HCT116 (cell line): ENCODE results near the gene SH3TC2. TPM values are rescaled to one million over a fixed set of nuclear protein-coding genes. Genes with fewer than 3 reads are reported as not detected.

Experiments
- ATAC-seq: fragments of 200-7000 bp; cut with Tn5 transposase; 2 replicates; pipeline ENCODE4 v1.9.1; 2020; ENCODE audit warnings: mild to moderate bottlenecking, moderate library complexity
- BruUV-seq: library from RNA; stranded (reverse); fragments of 400-500 nt; replicated peaks from 2 replicates; lab custom pipeline; 2021; lab: Mats Ljungman, UMichigan
- CTCF ChIA-PET: fragments of 300-600 bp; sonication (Branson Sonifier 250); formaldehyde crosslinking; loops from one replicate; lab custom pipeline; 2021; ENCODE audit warnings: antibody characterized with exemption; lab: Charles Lee
- POLR2A ChIA-PET: fragments of 300-600, 350-600 bp; sonication (Branson Sonifier 250); formaldehyde crosslinking; loops from one replicate; lab custom pipeline; 2021; ENCODE audit warnings: antibody characterized with exemption; lab: Charles Lee
- RAD21 ChIA-PET, 2 experiments: fragments of 300-600 bp; sonication (Branson Sonifier 250); formaldehyde crosslinking; loops; one replicate each; lab custom pipeline; 2023; ENCODE audit warnings: low total read pairs in 2 of 2; ENCODE audit not compliant: uncharacterized antibody in 2 of 2, unreplicated experiment in 2 of 2, low non-redundant PET in 1 of 2; lab: Charles Lee
- DNase-seq: peaks from one replicate; pipeline ENCODE4 v3.0.0-alpha.2; 2010; ENCODE audit warnings: low read depth, low spot score
- H2AFZ ChIP-seq: fragments of 200-600 bp; shearing (Covaris generic), sonication (generic); 2 replicates; pipeline ENCODE4 v1.6.1; 2017; ENCODE audit warnings: low read depth, mixed run types, mixed read lengths, antibody characterized with exemption, low read length; ENCODE audit not compliant: poor library complexity, severe bottlenecking
- H3K27ac ChIP-seq: 2 replicates; pipeline ENCODE4 v1.5.1; 2012; ENCODE audit warnings: low read depth, low read length
- H3K27me3 ChIP-seq: fragments of 200-600 bp; sonication (generic); 2 replicates; pipeline ENCODE4 v1.6.1; 2016; ENCODE audit warnings: mixed run types, low read length, mixed read lengths; ENCODE audit not compliant: insufficient read depth
- H3K36me3 ChIP-seq, 2 experiments: fragments of 200-500 bp in 1 of 2; fragments of 200-600 bp in 1 of 2; sonication (Bioruptor generic) in 1 of 2; sonication (generic) in 1 of 2; 2 replicates each; pipeline versions ENCODE4 v1.5.1 to v1.6.1; 2014 to 2016; ENCODE audit warnings: low read length in 2 of 2, inconsistent platforms in 1 of 2, mixed read lengths in 1 of 2, mixed run types in 1 of 2; ENCODE audit not compliant: insufficient read depth in 2 of 2, control insufficient read depth in 1 of 2
- H3K4me1 ChIP-seq, 2 experiments: fragments of 200-600 bp in 1 of 2; sonication (generic) in 1 of 2; 2 replicates each; pipeline versions ENCODE4 v1.5.1 to v1.6.1; 2012 to 2017; ENCODE audit warnings: low read length in 2 of 2, inconsistent platforms in 1 of 2, mild to moderate bottlenecking in 1 of 2, mixed read lengths in 1 of 2, mixed run types in 1 of 2, moderate library complexity in 1 of 2; ENCODE audit not compliant: insufficient read depth in 2 of 2, control insufficient read depth in 1 of 2
- H3K4me2 ChIP-seq: fragments of 200-600 bp; sonication (generic); 2 replicates; pipeline ENCODE4 v1.6.1; 2017; ENCODE audit warnings: mixed run types, low read length, mixed read lengths
- H3K4me3 ChIP-seq, 2 experiments: fragments of 200-600 bp in 1 of 2; sonication (generic) in 1 of 2; replicated peaks in 1 of 2; 2 replicates each; pipeline ENCODE4 v1.5.1; 2011 to 2016; ENCODE audit warnings: low read length in 2 of 2, control low read depth in 1 of 2, low read depth in 1 of 2, mild to moderate bottlenecking in 1 of 2, mixed read lengths in 1 of 2, mixed run types in 1 of 2
- H3K79me2 ChIP-seq: fragments of 200-600 bp; sonication (generic); 2 replicates; pipeline ENCODE4 v1.6.1; 2017; ENCODE audit warnings: mild to moderate bottlenecking, mixed run types, low read length, moderate library complexity, mixed read lengths; ENCODE audit not compliant: insufficient read depth
- H3K9ac ChIP-seq: fragments of 200-600 bp; sonication (generic); 2 replicates; pipeline ENCODE4 v1.6.1; 2016; ENCODE audit warnings: low read length, mixed read lengths
- H3K9me2 ChIP-seq: fragments of 200-600 bp; sonication (generic), shearing (Covaris generic); 2 replicates; pipeline ENCODE4 v1.6.1; 2017; ENCODE audit warnings: mixed run types, mild to moderate bottlenecking, moderate library complexity; ENCODE audit not compliant: insufficient read depth
- H3K9me3 ChIP-seq, 2 experiments: fragments of 200-500 bp in 1 of 2; fragments of 200-600 bp in 1 of 2; sonication (Bioruptor generic) in 1 of 2; sonication (generic) in 1 of 2; 2 replicates each; pipeline ENCODE4 v1.6.1; 2014 to 2017; ENCODE audit warnings: low read length in 2 of 2, mixed read lengths in 2 of 2, inconsistent platforms in 1 of 2, low read depth in 1 of 2, mild to moderate bottlenecking in 1 of 2, mixed run types in 1 of 2, moderate library complexity in 1 of 2; ENCODE audit not compliant: control insufficient read depth in 1 of 2, insufficient read depth in 1 of 2
- H4K20me1 ChIP-seq: fragments of 200-600 bp; sonication (generic), shearing (Covaris generic); 2 replicates; pipeline ENCODE4 v1.6.1; 2017; ENCODE audit warnings: mixed run types, mild to moderate bottlenecking, moderate library complexity; ENCODE audit not compliant: insufficient read depth
- ATF3 ChIP-seq: IDR thresholded peaks from 2 replicates; pipeline ENCODE4 v1.6.1; 2012
- CBX3 ChIP-seq: IDR thresholded peaks from 2 replicates; pipeline ENCODE4 v1.6.1; 2012; ENCODE audit warnings: low read depth
- CEBPB ChIP-seq: IDR thresholded peaks from 2 replicates; pipeline ENCODE4 v1.6.1; 2012; ENCODE audit warnings: low read depth
- CTCF ChIP-seq, 3 experiments: fragments of 200-600 bp in 1 of 3; sonication (generic) in 1 of 3; IDR thresholded peaks in 2 of 3; conservative IDR thresholded peaks in 1 of 3; 2 replicates each; pipeline ENCODE4 v1.5.1; 2012 to 2017; ENCODE audit warnings: low read depth in 2 of 3, low read length in 2 of 3, antibody characterized with exemption in 1 of 3, borderline replicate concordance in 1 of 3, control low read depth in 1 of 3, mild to moderate bottlenecking in 1 of 3, mixed read lengths in 1 of 3, mixed run types in 1 of 3, moderate library complexity in 1 of 3; ENCODE audit not compliant: insufficient read depth in 1 of 3
- ELF1 ChIP-seq: IDR thresholded peaks from 2 replicates; pipeline ENCODE4 v1.6.1; 2012; ENCODE audit warnings: low read depth, borderline replicate concordance
- EZH2 ChIP-seq: fragments of 200-600 bp; sonication (generic); IDR thresholded peaks from 2 replicates; pipeline ENCODE4 v1.6.1; 2017; ENCODE audit warnings: antibody characterized with exemption, mixed run types
- EZH2phosphoT487 ChIP-seq: fragments of 200-600 bp; IDR thresholded peaks from 2 replicates; pipeline ENCODE4 v1.6.1; 2018; ENCODE audit warnings: antibody characterized with exemption, borderline replicate concordance
- FOSL1 ChIP-seq: IDR thresholded peaks from 2 replicates; pipeline ENCODE4 v1.6.1; 2012; ENCODE audit warnings: low read depth
- JUND ChIP-seq: IDR thresholded peaks from 2 replicates; pipeline ENCODE4 v1.6.1; 2012
- MAX ChIP-seq: IDR thresholded peaks from 2 replicates; pipeline ENCODE4 v1.6.1; 2012
- POLR2AphosphoS5 ChIP-seq: IDR thresholded peaks from 2 replicates; pipeline ENCODE4 v1.6.1; 2011; ENCODE audit warnings: mild to moderate bottlenecking, low read depth, low read length, moderate library complexity
- RAD21 ChIP-seq: IDR thresholded peaks from 2 replicates; pipeline ENCODE4 v1.6.1; 2012; ENCODE audit warnings: low read depth, mild to moderate bottlenecking
- REST ChIP-seq: IDR thresholded peaks from 2 replicates; pipeline ENCODE4 v1.6.1; 2012; ENCODE audit warnings: low read depth
- SIN3A ChIP-seq: IDR thresholded peaks from 2 replicates; pipeline ENCODE4 v1.6.1; 2012; ENCODE audit warnings: low read depth
- TCF7L2 ChIP-seq: IDR thresholded peaks from 2 replicates; pipeline ENCODE4 v1.7.0; 2011; ENCODE audit warnings: borderline replicate concordance, inconsistent platforms; ENCODE audit not compliant: insufficient read depth, insufficient read length; ENCODE audit errors: extremely low read depth
- YY1 ChIP-seq: IDR thresholded peaks from 2 replicates; pipeline ENCODE4 v1.6.1; 2011; ENCODE audit warnings: low read length, low read depth, moderate library complexity, mild to moderate bottlenecking; ENCODE audit not compliant: insufficient replicate concordance; ENCODE audit errors: extremely low read depth
- ZBTB33 ChIP-seq: IDR thresholded peaks from 2 replicates; pipeline ENCODE4 v1.6.1; 2011; ENCODE audit warnings: mild to moderate bottlenecking, low read length, moderate library complexity; ENCODE audit not compliant: insufficient replicate concordance; ENCODE audit errors: extremely low read depth
- ZFX ChIP-seq: fragments of 450-650 bp; IDR thresholded peaks from 2 replicates; pipeline ENCODE4 v1.6.1; 2017
- ZNF274 ChIP-seq: fragments of 200-500 bp; sonication (Bioruptor generic); IDR thresholded peaks from 2 replicates; pipeline ENCODE4 v1.6.1; 2014; ENCODE audit warnings: mild to moderate bottlenecking, low read depth, low read length, inconsistent platforms
- intact Hi-C: fragments of 100-400 bp; cut with micrococcal nuclease; formaldehyde crosslinking; loops from 2 replicates; pipeline ENCODE4 v1.10.0; 2022
- total RNA-seq: library from RNA; stranded (reverse); gene quantifications from one replicate; pipeline ENCODE4 v1.2.1, GENCODE V29; 2021; ENCODE audit not compliant: unreplicated experiment

Gene SH3TC2
- total RNA-seq, 1 experiment from 2014 or later = 12.8 TPM

- H3K9me3 ChIP-seq = no peaks in the 10 kb centered on the region
- H3K4me3 ChIP-seq = no peak overlapping the region
- ChIA-PET CTCF (interaction anchor here (1.2 to 2.6 kb wide), 4 partner anchors 28 to 276 kb away, joined by 3 to 10 read pairs (median 4); no protein-coding TSS in a partner anchor), POLR2A (no interaction called here), RAD21 (no interaction called here)
- DNase-seq (no peak), ATAC-seq (no peak)
- H3K79me2 ChIP-seq = no peaks in the 10 kb centered on the region
- peaks cover 3 to 24% of the 10 kb centered on the region in 2 experiments for H3K4me1 ChIP-seq
- no TSS peak for BruUV-seq
- TF ChIP-seq CEBPB = no peak
- TF ChIP-seq ZNF274 = no peak
- TF ChIP-seq YY1 = no peak
- TF ChIP-seq ZBTB33 = no peak
- no peak for TF ChIP-seq ATF3
- TF ChIP-seq FOSL1 = no peak
- no peak for TF ChIP-seq ZFX
- no peak for TF ChIP-seq SIN3A
- TF ChIP-seq CBX3 = no peak
- TF ChIP-seq EZH2phosphoT487 = no peak
- TF ChIP-seq JUND = no peak
- no peak for TF ChIP-seq CTCF (IDR thresholded peaks at IDR 0.05 in 2 of 3, conservative IDR thresholded peaks at IDR 0.05 in 1 of 3; ENCODE audit: borderline replicate concordance in 1 of 3, insufficient read depth in 1 of 3, low read depth in 2 of 3, low read length in 2 of 3)
- no peak for TF ChIP-seq REST
- TF ChIP-seq MAX = no peak
- no peak for TF ChIP-seq RAD21
- no peak for TF ChIP-seq EZH2
- no peak for TF ChIP-seq POLR2AphosphoS5
- TF ChIP-seq TCF7L2 = no peak
- no peak for TF ChIP-seq ELF1
- no peak overlapping the region for H3K4me2 ChIP-seq
- intact Hi-C loops = loop anchor here (10.0 kb wide), 1 partner anchor 108 kb away; no protein-coding TSS in a partner anchor
- no peaks in the 10 kb centered on the region for H3K9me2 ChIP-seq
- no peak overlapping the region for H3K9ac ChIP-seq
- H2AFZ ChIP-seq = no peak overlapping the region
- H3K27me3 ChIP-seq = no peaks in the 10 kb centered on the region
- H3K27ac ChIP-seq = no peak overlapping the region
- H3K36me3 ChIP-seq = no peaks in the 10 kb centered on the region
- no peaks in the 10 kb centered on the region for H4K20me1 ChIP-seq
Observed at GRCh38 chr5:149007174-149007573, 55.7 kb downstream of the SH3TC2 start.
